Measurements from ENCODE around the gene MLH3.

Gene MLH3

GRCh38 chr14:75060420-75060819 lies 9.2 kb upstream of the MLH3 start:
- H3K4me3 ChIP-seq (ENCODE audit: low read length), result no peak overlapping the region
- no peak for DNase-seq (ENCODE audit: low read depth)
- TF ChIP-seq, protein P1, sequence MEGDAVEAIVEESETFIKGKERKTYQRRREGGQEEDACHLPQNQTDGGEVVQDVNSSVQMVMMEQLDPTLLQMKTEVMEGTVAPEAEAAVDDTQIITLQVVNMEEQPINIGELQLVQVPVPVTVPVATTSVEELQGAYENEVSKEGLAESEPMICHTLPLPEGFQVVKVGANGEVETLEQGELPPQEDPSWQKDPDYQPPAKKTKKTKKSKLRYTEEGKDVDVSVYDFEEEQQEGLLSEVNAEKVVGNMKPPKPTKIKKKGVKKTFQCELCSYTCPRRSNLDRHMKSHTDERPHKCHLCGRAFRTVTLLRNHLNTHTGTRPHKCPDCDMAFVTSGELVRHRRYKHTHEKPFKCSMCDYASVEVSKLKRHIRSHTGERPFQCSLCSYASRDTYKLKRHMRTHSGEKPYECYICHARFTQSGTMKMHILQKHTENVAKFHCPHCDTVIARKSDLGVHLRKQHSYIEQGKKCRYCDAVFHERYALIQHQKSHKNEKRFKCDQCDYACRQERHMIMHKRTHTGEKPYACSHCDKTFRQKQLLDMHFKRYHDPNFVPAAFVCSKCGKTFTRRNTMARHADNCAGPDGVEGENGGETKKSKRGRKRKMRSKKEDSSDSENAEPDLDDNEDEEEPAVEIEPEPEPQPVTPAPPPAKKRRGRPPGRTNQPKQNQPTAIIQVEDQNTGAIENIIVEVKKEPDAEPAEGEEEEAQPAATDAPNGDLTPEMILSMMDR (IDR thresholded peaks at IDR 0.05; ENCODE audit: insufficient read depth, low read depth, low read length, missing control alignments), result no peak

DNA sequence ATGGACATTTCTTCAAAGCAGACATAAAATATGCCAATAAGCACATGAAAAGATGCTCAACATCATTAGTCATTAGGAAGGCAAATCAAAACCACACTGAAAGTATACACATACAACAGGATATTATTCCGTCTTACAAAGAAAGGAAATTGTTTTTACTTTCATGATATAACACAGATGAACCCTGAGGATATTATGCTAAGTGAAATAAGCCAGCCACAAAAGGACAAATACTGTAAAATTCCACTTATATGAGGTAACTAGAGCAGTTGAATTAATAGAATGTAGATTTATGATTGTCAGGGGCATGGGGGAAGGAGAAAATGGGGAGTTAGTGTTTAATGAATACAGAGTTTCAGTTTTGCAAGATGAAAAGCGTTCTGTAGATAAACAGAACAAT lies 8.4 kb upstream of the MLH3 start:
- TF ChIP-seq, protein P1 (IDR thresholded peaks at IDR 0.05; ENCODE audit: insufficient read depth, low read depth, low read length, missing control alignments), result no peak
- DNase-seq (ENCODE audit: low read depth), result no peak
- H3K4me3 ChIP-seq (ENCODE audit: low read length), result no peak overlapping the region

GRCh38 chr14:75054421-75054820 lies 3.2 kb upstream of the MLH3 start:
- H3K4me3 ChIP-seq (ENCODE audit: low read length), result no peak overlapping the region
- TF ChIP-seq, protein P1 (IDR thresholded peaks at IDR 0.05; ENCODE audit: insufficient read depth, low read depth, low read length, missing control alignments), result no peak
- DNase-seq (ENCODE audit: low read depth), result no peak

GRCh38 chr14:75053396-75054291 lies 2.4 kb upstream of the MLH3 start:
- no peak for DNase-seq (ENCODE audit: low read depth)
- TF ChIP-seq, protein P1 (IDR thresholded peaks at IDR 0.05; ENCODE audit: insufficient read depth, low read depth, low read length, missing control alignments), result no peak
- H3K4me3 ChIP-seq (ENCODE audit: low read length), result no peak overlapping the region

GRCh38 chr14:75051556-75051899 lies 261 bp upstream of the MLH3 start:
- TF ChIP-seq, protein P1 (IDR thresholded peaks at IDR 0.05; ENCODE audit: insufficient read depth, low read depth, low read length, missing control alignments), result no peak
- peak overlapping the region; percentile 54 for H3K4me3 ChIP-seq (ENCODE audit: low read length)
- DNase-seq (ENCODE audit: low read depth), result no peak

- TF ChIP-seq, protein P1 (IDR thresholded peaks at IDR 0.05; ENCODE audit: insufficient read depth, low read depth, low read length, missing control alignments), result no peak
- H3K4me3 ChIP-seq (ENCODE audit: low read length), result no peak overlapping the region
- DNase-seq (ENCODE audit: low read depth), result no peak
These were observed 1.5 kb downstream of the MLH3 start for GRCh38 chr14:75049731-75050201.

DNA sequence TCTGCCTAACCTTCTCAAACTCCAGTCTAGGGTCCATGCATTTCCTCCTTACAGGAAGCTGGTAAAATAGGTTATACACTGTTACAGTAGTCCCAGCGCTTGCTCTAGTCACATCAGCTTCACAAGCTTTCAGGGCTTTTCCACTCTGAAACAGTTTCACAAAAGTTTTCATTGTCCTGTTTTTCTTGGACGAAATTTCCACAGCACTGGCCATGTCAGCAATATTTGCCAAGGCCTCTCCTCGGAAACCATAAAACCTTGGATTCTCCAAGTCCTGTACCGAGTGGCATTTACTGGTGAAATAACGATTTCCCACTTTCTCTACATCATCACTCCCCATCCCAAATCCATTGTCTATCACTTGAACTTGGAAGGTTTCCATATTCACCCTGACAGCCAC lies 2.1 kb downstream of the MLH3 start:
- no peak overlapping the region for H3K4me3 ChIP-seq (ENCODE audit: low read length)
- TF ChIP-seq, protein P1 (IDR thresholded peaks at IDR 0.05; ENCODE audit: insufficient read depth, low read depth, low read length, missing control alignments), result no peak
- no peak for DNase-seq (ENCODE audit: low read depth)
